NCI-H1436 (cell line): ENCODE measurements around the gene ELAC2.

ENCODE experiments used
- DNase-seq: peaks from one replicate; lab custom pipeline; 2025; lab: John Stamatoyannopoulos, UW

ELAC2 gene, protein sequence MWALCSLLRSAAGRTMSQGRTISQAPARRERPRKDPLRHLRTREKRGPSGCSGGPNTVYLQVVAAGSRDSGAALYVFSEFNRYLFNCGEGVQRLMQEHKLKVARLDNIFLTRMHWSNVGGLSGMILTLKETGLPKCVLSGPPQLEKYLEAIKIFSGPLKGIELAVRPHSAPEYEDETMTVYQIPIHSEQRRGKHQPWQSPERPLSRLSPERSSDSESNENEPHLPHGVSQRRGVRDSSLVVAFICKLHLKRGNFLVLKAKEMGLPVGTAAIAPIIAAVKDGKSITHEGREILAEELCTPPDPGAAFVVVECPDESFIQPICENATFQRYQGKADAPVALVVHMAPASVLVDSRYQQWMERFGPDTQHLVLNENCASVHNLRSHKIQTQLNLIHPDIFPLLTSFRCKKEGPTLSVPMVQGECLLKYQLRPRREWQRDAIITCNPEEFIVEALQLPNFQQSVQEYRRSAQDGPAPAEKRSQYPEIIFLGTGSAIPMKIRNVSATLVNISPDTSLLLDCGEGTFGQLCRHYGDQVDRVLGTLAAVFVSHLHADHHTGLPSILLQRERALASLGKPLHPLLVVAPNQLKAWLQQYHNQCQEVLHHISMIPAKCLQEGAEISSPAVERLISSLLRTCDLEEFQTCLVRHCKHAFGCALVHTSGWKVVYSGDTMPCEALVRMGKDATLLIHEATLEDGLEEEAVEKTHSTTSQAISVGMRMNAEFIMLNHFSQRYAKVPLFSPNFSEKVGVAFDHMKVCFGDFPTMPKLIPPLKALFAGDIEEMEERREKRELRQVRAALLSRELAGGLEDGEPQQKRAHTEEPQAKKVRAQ

DNA sequence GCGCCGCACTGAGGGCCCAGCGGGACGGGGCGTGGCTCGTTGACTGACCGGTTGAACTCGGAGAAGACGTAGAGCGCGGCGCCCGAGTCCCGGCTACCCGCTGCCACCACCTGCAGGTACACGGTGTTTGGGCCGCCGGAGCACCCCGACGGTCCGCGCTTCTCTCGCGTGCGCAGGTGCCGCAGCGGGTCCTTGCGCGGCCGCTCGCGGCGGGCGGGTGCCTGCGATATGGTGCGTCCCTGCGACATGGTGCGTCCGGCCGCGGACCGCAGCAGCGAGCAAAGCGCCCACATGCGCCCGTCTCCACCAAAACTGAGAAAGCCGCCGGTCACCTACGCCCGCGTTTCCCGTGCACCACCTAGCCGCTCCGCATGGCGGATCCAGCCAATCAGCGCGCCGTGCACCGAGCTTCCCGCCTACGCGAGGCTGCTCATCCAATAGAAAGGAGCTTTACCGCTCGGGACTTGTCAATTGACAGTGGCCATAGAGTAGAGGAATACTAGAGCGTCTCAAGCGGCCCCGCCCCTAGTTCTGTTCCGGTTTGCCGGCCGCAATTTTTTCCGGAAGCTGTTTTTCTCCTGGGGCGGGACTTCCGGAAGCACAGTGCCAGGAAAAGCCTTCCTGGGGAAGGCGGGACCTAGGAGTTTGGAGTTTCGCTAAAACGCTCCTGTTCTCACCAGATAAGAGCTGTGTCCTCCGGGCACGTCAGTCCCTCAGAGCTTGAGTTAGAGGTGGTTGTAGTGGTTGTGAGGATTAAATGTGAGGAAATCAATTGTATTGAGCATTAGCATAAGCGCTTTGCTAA is at the start of gene ELAC2:
TSS of gene ELAC2 (minus strand) at position 373 of the 805 bp plus-strand sequence. CDS start at position 293, 80 bp downstream.
- peak; percentile 98 for DNase-seq

DNA sequence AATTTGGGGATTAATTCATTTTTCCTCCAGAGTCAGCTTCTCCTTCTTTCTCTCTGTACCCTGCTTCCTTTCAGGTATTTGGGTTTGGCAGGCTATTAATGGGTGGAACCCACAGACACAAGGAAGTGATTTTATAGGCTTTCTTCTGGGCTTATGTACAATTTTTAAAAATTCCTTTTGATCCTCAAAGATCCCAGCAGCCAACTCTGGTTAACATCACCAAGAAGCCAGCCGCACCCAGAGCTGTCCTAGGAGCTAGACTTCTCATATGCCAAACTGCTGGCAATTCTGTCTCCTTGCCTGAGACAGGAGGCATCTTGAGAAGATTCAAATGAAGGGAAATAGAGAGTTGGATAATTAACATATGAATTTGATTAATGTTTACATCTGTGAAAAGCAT is 47.2 kb upstream of the ELAC2 start:
- no peak for DNase-seq

DNA sequence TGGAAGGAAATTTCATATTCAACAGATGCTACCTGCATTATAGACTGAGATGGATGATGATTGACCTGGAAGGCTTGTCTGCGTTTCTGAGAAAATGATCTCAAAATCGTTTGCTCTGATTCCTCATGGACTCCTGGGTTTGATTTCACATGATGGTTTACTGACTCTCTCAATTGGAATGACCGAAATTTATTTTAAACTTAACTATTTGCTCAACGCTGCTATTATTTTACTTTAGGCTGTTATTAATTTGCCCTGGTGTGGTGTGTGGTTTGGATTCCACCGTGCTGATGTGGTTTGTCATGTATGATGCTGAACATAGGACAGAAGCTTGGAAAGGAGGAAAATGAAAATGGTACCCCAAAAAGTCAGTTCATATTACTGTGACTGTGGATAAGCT is 37.3 kb upstream of the ELAC2 start:
- no peak for DNase-seq

DNA sequence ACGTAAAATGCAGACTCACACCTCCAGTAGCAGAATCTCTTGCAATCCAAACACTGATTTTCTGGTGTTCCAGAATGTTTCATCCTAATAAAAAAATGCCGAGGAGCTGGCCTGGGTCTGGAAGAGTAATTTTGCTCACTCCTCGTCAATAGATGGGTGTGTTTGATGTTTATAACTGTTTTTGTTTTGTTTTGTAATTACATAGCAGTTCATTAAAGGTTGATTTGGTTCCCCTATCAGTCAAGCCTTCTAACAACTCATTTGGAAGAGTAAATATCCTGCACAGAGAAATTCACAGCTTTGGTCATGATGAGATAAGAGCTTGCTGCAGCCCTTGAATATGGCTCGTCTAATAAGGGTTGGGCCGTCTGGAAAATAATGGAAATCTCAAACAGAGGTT is 36.8 kb upstream of the ELAC2 start:
- no peak for DNase-seq

DNA sequence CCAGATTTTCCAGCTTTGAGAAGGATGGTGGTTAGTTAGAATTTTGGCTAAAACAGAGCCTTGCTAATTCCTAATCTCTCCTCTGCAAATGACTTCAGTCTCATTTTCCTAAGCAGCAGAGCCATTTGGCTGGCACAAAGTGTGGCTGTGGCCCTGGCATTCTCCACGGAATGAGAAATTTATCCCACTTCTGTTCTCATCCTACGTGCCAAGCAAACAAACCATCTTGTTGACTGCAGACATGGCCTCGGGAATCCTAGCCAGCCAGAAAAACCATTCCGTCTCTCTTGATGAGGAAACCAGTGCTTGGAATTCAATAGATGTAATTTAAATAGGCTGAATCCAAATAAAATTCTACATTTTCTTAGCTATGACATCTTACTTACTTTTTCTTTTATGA is 34.1 kb upstream of the ELAC2 start:
- DNase-seq, result no peak

DNA sequence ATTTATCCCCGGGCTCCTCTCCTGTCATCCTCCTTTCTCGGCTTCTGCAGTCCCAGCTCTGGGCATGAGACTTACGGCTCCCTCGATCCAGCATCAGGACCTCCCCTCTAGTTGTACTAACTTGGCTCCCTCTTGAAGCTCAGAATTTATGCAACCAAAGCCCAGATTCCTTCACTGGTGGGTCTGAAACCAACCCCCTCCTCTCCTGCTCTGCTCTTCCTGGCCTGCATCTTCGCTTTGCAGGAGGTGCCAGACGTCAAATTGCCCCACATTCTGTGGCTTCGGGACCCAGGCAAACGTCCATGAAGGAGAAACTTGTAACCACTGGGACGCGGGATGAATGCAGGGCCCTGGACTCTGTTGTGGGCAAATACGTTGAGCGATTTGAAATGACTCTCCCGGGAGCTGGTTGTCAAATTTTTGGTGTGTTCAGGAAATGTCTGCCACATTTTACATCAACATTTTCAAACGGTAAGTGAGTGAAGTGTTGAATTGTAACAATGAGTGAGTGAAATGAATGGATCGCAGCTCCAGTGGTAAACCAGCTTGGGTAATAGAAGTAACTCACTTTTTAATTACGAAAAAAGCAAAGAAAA is 29.3 kb upstream of the ELAC2 start:
- no peak for DNase-seq

DNA sequence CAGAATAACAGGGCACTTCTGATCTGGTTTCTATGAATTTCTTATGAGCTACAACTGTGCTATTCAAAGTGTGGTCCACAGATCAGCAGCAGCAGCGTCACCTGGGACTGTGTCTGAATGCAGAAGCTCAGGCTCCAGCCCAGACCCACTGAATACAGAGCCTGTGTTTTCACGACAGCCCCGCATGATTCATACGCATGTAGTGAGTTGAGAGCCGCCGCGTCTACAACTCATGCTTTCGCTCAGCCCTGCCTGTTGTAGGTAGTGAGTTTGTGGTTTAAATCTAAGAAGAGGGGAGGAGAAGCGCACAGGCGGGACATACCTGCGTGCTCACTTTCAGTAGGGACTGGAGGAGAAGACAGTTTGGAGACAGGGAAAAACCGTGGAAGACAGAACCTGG is 28.5 kb upstream of the ELAC2 start:
- DNase-seq, result no peak

DNA sequence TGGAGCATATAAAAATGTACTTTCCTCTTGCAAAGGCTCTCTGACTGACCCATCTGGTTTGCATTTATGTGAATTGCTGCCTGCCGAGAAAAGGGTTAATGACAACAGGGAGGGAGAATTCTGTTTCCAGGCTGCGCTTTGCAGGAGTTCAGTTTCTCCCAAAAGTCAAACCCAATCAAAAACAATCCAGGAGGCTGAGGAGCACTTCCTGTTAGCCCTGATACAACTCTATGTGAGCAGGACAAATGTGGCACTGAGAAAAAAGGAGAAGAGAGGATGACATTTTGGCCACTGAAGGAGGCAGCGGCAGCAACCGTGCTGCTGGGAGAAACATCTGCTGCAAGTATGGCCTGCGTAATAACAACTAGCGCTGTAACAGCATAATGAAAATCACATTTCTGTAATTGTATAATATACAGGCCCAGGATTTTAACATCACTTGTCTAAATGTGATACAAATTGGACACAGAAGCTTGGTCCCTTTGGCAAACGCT is 26.8 kb upstream of the ELAC2 start:
- no peak for DNase-seq

DNA sequence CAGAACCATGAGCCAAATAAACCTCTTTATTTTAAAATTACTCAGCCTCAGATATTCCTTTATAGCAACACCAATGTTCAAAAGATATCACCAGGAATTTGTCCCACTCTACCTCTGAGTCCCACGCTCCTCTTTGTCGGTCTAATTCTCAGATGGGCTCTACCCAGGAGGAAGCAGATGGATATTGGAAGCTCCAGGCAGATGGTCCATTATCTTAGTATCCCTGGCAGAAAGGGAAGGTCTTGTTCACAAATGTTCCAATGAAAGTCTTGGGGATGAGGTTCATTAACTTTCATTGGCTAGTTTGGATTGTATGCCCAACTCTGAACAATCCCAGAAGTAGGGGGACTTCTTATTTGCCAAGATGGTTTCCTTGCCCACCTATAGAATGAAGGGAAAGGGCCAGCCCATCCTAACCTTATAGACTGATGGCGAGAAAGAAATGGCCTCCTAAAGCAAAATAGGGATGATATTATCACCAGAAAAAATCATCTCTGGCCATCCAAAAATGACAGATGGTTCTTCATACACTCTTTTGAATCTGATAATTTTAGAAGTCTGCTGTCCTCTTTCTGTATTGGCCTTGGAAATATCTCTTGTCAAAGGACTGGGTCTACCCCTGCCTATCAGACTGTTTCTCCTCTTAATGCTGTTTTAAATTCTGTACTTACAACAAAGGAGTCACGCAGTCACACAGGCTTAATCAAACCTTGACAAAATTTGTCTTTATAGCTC is 21.3 kb upstream of the ELAC2 start:
- no peak for DNase-seq

DNA sequence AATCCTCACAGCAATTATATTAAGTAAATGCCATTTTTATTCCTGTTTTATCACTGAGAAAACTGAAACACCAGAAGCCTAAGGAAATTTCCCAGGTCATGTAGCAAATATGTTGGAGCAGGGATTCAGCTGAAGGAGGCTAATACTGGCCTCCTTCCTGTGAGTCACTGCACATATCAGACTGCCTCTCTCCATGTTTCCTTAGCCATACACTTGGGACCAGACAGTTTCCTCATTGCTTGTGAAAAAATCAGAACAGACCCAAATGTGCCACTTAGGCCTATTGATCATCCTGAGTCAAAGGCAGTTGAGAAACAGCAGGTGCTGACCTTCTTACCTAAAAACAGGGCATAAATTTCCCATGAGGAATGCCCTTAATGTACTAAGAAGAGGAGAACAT is 18.9 kb upstream of the ELAC2 start:
- DNase-seq, result no peak

DNA sequence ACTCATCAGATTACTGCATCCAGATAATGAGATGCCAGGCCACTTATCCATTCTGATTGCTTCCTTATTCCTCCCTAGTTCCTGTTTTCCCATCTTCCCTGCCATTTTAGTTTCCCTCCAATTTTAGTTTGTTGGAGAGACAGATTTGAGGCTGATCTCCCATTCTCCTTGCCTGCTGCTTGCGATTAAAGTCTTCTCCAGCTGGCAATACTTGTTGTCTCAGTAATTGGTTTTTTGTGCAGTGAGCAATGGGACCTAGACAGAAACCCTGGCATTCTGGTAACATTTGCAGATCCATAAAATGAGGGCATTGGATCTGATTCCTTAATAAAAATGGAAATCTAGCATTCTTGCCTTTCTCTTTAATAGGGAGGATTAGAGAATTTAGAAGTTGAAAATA is 17.6 kb upstream of the ELAC2 start:
- no peak for DNase-seq

DNA sequence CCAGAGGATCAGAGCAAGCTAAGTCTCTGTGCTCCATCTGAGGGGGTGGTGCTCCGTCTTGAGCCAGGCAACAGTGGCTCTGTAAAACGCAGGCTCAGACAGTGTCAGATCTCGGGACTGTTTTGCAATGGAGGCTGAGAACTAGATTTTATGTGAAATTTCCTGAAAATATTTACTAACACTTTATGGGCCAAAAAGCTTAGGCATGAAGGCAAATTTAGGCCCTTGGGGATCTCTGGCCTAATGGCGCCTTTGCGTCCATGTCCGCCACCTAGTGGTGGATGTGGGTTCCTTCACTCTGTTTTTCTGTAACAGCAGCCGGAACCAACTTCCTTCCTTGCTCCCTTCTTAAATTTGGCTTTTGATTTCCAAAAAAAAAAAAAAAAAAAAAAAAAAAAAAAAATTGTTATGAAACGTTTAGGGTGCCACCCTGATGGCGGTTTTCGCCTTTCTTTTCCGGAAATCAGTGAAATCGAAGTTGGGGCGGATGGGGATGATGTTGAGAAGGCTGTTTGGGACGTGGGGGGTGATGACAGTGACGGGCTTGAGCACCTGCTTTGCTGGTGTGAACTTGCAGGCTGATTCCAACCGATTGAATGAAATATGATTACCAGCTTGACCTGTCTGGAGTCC is 14.0 kb upstream of the ELAC2 start:
- DNase-seq, result no peak

DNA sequence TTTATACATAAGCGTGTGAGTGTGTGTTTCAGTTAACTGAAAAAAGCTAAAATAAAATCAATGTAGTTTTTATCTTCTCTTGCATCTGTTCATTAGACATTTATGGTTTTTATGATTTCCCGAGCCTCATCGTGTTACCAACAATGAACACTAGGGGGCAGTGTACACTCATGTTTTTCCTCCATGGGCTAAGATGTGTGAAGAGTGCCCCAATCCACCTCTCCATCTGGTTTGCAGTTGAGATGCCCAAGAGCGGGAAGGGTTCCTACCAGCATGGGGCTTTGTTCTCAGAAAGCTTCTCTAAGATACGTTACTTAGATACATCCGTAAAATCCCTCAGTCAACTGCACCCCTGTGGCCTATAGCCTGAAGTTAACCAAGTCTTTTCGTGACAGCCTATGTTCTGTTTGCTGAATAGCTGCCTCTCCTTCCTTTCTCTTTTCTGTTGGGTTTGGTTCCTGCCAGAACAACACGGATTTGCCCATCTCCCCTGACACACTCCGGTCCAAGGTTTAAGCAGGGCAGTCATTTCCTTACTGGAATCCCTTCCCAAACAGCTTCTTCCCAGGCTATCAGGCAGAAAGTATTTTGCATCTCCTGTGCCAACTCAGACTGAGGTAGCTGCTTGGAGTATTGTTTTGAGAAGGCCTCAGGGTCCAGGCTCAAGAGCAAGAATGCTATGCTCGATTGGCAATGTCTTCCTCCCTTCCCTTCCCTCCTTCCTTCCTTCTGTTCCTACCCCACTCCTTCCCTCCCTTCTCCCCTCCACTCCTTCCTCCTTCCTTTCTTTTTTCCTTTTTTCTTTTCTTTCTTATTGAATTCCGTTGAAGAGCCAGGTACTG is 12.9 kb upstream of the ELAC2 start:
- DNase-seq, result peak; percentile 51

DNA sequence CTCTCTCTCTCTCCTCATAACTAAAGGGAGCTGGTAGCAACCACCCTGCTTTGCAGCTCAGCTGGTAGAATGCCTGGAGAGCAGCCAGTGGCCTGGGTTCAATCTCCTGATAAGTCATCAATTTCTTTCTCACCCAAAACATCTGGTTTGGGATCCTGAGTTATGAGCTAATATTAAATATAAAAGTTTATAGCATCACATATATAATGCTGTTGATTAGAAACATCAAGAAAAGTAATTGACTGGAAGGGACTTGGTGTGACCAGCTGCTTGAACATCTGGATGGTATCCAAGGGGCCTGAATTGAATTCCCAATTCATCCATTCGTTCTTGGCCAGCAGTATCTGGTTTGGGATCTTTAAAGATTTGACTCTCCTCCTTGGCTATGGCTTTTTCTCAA is 12.2 kb upstream of the ELAC2 start:
- DNase-seq, result no peak

DNA sequence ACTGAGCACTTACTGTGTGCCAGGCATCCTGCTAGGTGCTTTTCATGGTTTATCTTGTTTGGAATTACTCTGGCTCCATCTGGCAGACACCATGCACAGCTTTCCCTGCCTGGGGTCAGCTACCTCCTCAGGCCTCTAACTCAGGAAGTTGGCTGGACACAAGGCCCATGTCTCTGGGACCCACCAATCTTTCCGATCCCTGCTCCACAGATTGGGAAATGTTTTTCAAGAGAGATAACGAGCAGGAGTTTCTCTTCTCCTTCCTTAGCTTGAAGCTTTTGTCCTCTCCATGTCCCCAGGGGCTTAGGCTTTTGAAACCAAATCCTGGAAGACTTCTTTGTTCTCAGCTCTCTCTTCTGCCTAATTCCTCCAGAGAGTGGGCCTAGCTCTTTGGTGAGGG is 11.5 kb upstream of the ELAC2 start:
- DNase-seq, result no peak

DNA sequence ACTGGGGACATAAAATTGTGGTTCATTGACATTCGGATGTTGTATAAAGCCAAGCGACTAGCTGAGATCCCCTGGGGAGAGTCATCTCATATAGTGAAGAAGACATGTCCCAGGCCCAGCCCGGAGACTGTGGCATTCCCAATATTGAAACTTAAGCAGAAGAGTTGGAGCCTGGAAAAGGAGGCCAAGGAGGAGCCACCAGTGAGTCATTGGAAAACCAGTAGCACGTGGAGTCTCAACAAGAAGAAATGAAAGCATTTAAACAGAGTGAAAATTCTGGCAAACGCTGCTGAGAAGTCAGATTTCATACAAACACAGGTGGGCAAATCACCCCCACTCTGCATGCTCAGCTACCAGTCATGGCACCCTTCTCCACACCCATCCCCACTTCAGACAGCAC is 9.4 kb upstream of the ELAC2 start:
- DNase-seq, result no peak

DNA sequence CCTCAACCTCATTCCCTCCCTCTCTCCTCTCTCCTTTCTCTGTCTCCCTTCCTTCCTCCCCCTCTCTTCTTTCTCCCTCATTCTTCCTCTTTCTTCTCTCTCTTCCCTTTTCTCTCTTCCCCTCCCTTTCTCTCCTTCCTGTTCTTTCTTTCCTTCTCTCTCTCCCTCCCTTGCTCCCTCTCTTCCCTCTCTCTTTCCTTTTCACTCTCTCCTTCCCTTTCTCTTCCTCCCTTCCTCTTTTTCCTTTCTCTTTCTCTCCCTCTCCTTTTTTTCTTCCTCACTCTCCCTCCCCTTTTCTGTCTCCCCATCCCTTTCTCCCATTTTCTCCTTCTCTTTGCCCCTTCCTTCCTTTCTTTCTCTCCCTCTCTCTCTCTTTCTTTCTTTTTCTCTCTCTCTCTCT is 7.9 kb upstream of the ELAC2 start:
- no peak for DNase-seq

DNA sequence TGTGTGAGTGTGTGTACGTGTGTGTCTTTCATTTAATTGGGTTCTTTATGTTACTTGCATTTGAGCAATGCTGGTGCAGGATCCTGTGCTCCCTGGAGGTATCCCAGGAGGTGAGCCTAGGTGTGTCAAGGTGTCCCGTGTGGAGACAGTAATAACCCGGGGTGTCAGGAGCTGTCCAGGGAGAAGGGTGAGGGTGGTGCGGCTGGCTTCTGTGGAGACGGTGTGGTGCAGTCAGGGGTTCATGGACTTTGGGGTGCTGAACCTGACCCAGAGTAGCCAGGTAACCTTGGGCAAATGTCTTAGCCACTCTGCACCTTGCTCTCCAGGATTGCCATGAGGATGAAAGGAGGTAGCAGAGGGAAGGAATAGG is 7.4 kb upstream of the ELAC2 start:
- no peak for DNase-seq

DNA sequence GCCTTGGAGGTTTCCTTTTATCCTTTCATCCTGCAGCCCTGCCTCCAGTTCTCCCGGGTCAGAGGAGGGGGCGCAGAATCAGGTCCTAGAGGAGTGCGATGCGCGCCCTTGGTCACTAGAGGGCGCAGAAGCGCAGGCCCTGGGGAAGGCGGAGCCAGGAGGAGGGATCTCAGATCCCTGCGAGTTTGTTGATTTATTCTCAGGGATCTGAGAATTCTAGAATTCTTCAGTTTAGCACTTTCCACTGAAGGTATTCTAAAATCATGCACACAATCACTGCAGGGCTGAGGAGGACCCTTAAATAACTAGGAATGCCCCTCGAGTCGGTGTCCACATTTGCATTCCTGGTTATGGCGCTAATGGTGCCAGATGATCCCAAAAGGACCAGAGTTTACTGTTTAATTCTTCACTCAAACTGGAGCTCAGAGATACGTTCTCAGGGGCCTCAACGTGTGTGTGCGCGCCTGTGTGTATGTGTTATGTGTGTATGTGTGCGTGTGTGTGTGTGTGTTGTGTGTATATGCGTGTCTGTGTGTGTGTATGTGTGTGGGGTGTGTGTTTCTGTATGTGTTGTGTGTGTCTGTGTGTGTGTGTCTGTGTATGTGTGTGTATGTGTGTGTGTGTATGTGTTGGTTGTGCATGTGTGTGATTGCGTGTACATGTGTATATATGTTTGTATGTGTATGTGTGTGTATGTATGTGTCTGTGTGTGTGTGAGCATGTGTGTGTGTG is 6.9 kb upstream of the ELAC2 start:
- peak; percentile 70 for DNase-seq
